ENCODE results near the gene HPCAL1. TPM values are rescaled to one million over a fixed set of nuclear protein-coding genes. Genes with fewer than 3 reads are reported as not detected.

The HPCAL1 gene
- total RNA-seq, 2 donors from 2014 or later: 44.2 TPM

DNA sequence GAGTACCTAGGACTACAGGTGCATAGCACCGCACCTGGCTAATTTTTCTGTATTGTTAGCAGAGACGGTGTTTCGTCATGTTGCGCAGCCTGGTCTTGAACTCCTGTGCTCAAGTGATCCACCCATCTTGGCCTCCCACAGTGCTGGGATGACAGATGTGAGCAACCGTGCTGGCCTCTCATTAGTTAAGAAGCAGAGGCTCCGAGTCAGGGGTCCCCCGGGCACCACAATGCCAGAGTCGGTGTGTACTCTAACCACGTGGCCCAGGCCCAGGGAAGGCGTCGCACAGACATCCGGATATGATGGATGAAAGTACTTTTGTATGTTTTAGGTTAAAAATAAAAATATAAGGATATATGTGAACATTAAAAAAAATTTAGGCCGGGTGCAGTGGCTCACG is 28.3 kb upstream of the HPCAL1 start:
- peaks cover 11% of the 10 kb centered on the region for H3K27me3 Mint-ChIP-seq
- H3K4me3 Mint-ChIP-seq: no peak overlapping the region
- H3K4me1 Mint-ChIP-seq: peaks cover 14% of the 10 kb centered on the region
- ATAC-seq (no peak), DNase-seq (no peak)
- H3K36me3 Mint-ChIP-seq (ENCODE audit: low read depth): no peaks in the 10 kb centered on the region
- no peaks in the 10 kb centered on the region for H3K9me3 ChIP-seq (ENCODE audit: control insufficient read depth, low read length, poor library complexity, severe bottlenecking)
- H3K27ac Mint-ChIP-seq: no peak overlapping the region

- H3K9me3 ChIP-seq (ENCODE audit: control insufficient read depth, low read length, poor library complexity, severe bottlenecking): no peaks in the 10 kb centered on the region
- Mint-ChIP-seq H3K4me3 (no peak overlapping the region), H3K36me3 (ENCODE audit: low read depth) (no peaks in the 10 kb centered on the region), H3K27me3 (peaks cover 11% of the 10 kb centered on the region), H3K27ac (no peak overlapping the region), H3K4me1 (peaks cover 17% of the 10 kb centered on the region)
- DNase-seq: no peak
- ATAC-seq: no peak
Measured at GRCh38 chr2:10274983-10275802, 27.5 kb upstream of the HPCAL1 start.

- Mint-ChIP-seq H3K27ac (no peak overlapping the region), H3K4me1 (peaks cover 13% of the 10 kb centered on the region), H3K4me3 (no peak overlapping the region), H3K27me3 (peaks cover 11% of the 10 kb centered on the region), H3K36me3 (ENCODE audit: low read depth) (no peaks in the 10 kb centered on the region)
- DNase-seq (no peak), ATAC-seq (no peak)
- no peaks in the 10 kb centered on the region for H3K9me3 ChIP-seq (ENCODE audit: control insufficient read depth, low read length, poor library complexity, severe bottlenecking)
Measured at GRCh38 chr2:10276481-10277292, 26.0 kb upstream of the HPCAL1 start.

DNA sequence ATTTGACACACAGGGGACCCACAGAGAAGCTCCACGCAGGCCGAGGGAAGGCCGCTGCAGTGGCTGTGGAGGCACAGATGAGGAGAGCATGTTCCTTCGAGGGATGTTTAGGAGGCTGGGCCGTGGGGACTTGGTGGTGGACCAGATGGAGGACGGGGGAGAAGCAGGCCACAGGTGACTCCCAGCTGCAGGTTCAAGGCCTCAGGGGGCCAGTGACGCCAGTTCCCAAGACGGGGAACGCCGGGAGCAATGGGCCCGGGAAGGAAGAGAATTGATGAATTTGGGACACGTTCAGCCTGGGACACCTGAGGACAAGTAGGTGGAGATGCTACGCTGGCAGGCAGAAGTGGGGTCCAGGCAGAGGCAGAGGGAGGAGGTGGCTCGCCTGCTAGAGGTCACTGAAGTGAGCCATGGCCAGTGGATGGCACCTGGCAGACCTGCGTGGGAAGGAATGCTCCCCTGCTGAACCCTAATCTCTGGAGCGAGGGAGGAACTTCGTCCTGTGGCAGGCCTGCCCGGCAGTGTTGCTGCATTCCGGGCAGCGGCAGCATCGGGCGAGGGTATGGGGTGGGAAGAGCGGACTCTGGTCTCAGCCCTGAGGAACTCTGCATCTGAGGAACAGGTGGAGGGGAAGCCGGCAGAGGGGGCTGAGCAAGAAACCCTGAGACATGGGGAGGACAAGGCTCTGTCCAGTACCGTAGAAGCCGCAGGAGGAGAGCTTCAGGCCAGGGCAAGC is 25.2 kb upstream of the HPCAL1 start:
- peaks cover 14% of the 10 kb centered on the region for H3K4me1 Mint-ChIP-seq

GRCh38 chr2:10278029-10278762 is 24.5 kb upstream of the HPCAL1 start:
- Mint-ChIP-seq H3K27ac (no peak overlapping the region), H3K4me1 (peaks cover 16% of the 10 kb centered on the region), H3K4me3 (no peak overlapping the region), H3K36me3 (ENCODE audit: low read depth) (no peaks in the 10 kb centered on the region), H3K27me3 (peaks cover 11% of the 10 kb centered on the region)
- H3K9me3 ChIP-seq (ENCODE audit: control insufficient read depth, low read length, poor library complexity, severe bottlenecking): no peaks in the 10 kb centered on the region
- DNase-seq (no peak), ATAC-seq (peak; percentile 41)

More for the DNA sequence above, 25.2 kb upstream of the HPCAL1 start:
- Mint-ChIP-seq H3K4me3 (no peak overlapping the region), H3K27me3 (peaks cover 11% of the 10 kb centered on the region), H3K27ac (no peak overlapping the region), H3K36me3 (ENCODE audit: low read depth) (no peaks in the 10 kb centered on the region)
- ATAC-seq: no peak
- no peaks in the 10 kb centered on the region for H3K9me3 ChIP-seq (ENCODE audit: control insufficient read depth, low read length, poor library complexity, severe bottlenecking)
- no peak for DNase-seq

- Mint-ChIP-seq H3K36me3 (ENCODE audit: low read depth) (no peaks in the 10 kb centered on the region), H3K27me3 (peaks cover 11% of the 10 kb centered on the region), H3K27ac (no peak overlapping the region), H3K4me1 (peaks cover 18% of the 10 kb centered on the region), H3K4me3 (peak overlapping the region; percentile 64)
- ATAC-seq (no peak), DNase-seq (no peak)
- no peaks in the 10 kb centered on the region for H3K9me3 ChIP-seq (ENCODE audit: control insufficient read depth, low read length, poor library complexity, severe bottlenecking)
Measured at GRCh38 chr2:10278763-10279471, 23.8 kb upstream of the HPCAL1 start.

DNA sequence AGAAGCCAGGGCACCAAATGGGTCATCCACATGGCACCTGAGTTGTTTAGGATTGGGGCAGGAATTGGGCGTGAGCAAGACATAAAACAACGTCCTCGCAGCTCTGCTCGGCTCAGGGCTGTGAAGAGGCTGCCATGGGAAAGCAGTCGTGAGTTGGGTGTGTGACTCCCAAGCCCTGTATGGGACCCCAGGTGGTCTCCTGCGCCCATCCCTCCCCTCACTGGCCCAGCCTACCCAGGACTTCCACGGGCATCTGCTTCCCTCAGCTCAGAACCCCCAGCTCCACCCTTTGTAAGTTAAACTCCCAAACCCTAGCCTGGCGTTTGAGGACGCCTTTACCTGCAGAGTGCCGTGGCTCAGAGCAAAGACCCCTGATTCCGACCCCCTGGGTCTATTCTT is 23.2 kb upstream of the HPCAL1 start:
- ATAC-seq (no peak), DNase-seq (no peak)
- H3K9me3 ChIP-seq (ENCODE audit: control insufficient read depth, low read length, poor library complexity, severe bottlenecking): no peaks in the 10 kb centered on the region
- H3K4me3 Mint-ChIP-seq: no peak overlapping the region
- H3K27ac Mint-ChIP-seq: no peak overlapping the region
- no peaks in the 10 kb centered on the region for H3K36me3 Mint-ChIP-seq (ENCODE audit: low read depth)
- peaks cover 18% of the 10 kb centered on the region for H3K4me1 Mint-ChIP-seq
- peaks cover 11% of the 10 kb centered on the region for H3K27me3 Mint-ChIP-seq

GRCh38 chr2:10279946-10280463 is 22.7 kb upstream of the HPCAL1 start:
- peaks cover 11% of the 10 kb centered on the region for H3K27me3 Mint-ChIP-seq
- DNase-seq (no peak), ATAC-seq (no peak)
- H3K4me1 Mint-ChIP-seq: peaks cover 18% of the 10 kb centered on the region
- H3K27ac Mint-ChIP-seq: no peak overlapping the region
- H3K4me3 Mint-ChIP-seq: no peak overlapping the region
- H3K36me3 Mint-ChIP-seq (ENCODE audit: low read depth): no peaks in the 10 kb centered on the region
- H3K9me3 ChIP-seq (ENCODE audit: control insufficient read depth, low read length, poor library complexity, severe bottlenecking): no peaks in the 10 kb centered on the region

GRCh38 chr2:10281891-10282290 is 20.8 kb upstream of the HPCAL1 start:
- no peak for ATAC-seq
- Mint-ChIP-seq H3K4me3 (no peak overlapping the region), H3K27me3 (peaks cover 11% of the 10 kb centered on the region), H3K27ac (no peak overlapping the region), H3K36me3 (ENCODE audit: low read depth) (no peaks in the 10 kb centered on the region), H3K4me1 (peaks cover 18% of the 10 kb centered on the region)
- H3K9me3 ChIP-seq (ENCODE audit: control insufficient read depth, low read length, poor library complexity, severe bottlenecking): no peaks in the 10 kb centered on the region
- no peak for DNase-seq

- H3K27me3 Mint-ChIP-seq: peaks cover 11% of the 10 kb centered on the region
- DNase-seq: no peak
Measured at GRCh38 chr2:10282611-10283105, 20.0 kb upstream of the HPCAL1 start.

GRCh38 chr2:10283106-10284062 is 19.3 kb upstream of the HPCAL1 start:
- H3K4me3 Mint-ChIP-seq: no peak overlapping the region
- H3K4me1 Mint-ChIP-seq: peaks cover 15% of the 10 kb centered on the region
- no peaks in the 10 kb centered on the region for H3K36me3 Mint-ChIP-seq (ENCODE audit: low read depth)
- no peak for ATAC-seq
- H3K9me3 ChIP-seq (ENCODE audit: control insufficient read depth, low read length, poor library complexity, severe bottlenecking): no peaks in the 10 kb centered on the region
- H3K27me3 Mint-ChIP-seq: peaks cover 9% of the 10 kb centered on the region
- no peak overlapping the region for H3K27ac Mint-ChIP-seq
- no peak for DNase-seq

More at GRCh38 chr2:10282611-10283105, 20.0 kb upstream of the HPCAL1 start:
- Mint-ChIP-seq H3K27ac (no peak overlapping the region), H3K4me1 (peaks cover 18% of the 10 kb centered on the region), H3K36me3 (ENCODE audit: low read depth) (no peaks in the 10 kb centered on the region), H3K4me3 (no peak overlapping the region)
- H3K9me3 ChIP-seq (ENCODE audit: control insufficient read depth, low read length, poor library complexity, severe bottlenecking): no peaks in the 10 kb centered on the region
- no peak for ATAC-seq

Data from T-helper 17 cell (primary cell).